HepG2 (cell line): ENCODE measurements around the gene IL17A. TPM values are rescaled to one million over a fixed set of nuclear protein-coding genes. Genes with fewer than 3 reads are reported as not detected.

ENCODE experiments used
- microRNA counts: library from miRNA; unstranded; fragments of <30 nt; microRNA quantifications from one replicate; lab custom pipeline; 2015
- microRNA-seq: library from miRNA; unstranded; fragments of <30 nt; microRNA quantifications from one replicate; pipeline ENCODE4, GENCODE V29; 2020
- polyA plus RNA-seq, 8 experiments: library from polyadenylated mRNA; depleted of rRNA in 3 of 8; stranded (reverse) in 7 of 8; unstranded in 1 of 8; fragments of >200 nt; fragmentation: Illumina TruSeq in 4 of 8; extraction: Trizol in 4 of 8; gene quantifications; 2 replicates each; pipeline versions ENCODE4 v1.2.1 to v1.2.3, GENCODE V29; 2011 to 2016; ENCODE audit warnings: low read depth in 4 of 8, missing spikeins in 1 of 8, mixed read lengths in 1 of 8; ENCODE audit not compliant: insufficient read depth in 1 of 8
- small RNA-seq, 3 experiments: library from RNA; depleted of rRNA; stranded (forward); fragments of <200 nt; gene quantifications; one replicate each; pipeline ENCODE3, GENCODE V24; 2012; ENCODE audit warnings: low read depth in 2 of 3, low replicate concordance in 1 of 3; ENCODE audit not compliant: insufficient read length in 3 of 3, insufficient read depth in 2 of 3
- total RNA-seq, 5 experiments: library from RNA; depleted of rRNA; stranded (reverse); fragments of >200 nt; fragmentation: Illumina TruSeq; extraction: Trizol; gene quantifications; 2 replicates each; pipeline ENCODE4 v1.2.3, GENCODE V29; 2016; ENCODE audit warnings: low read depth in 1 of 5

Gene IL17A
- total and polyA plus RNA-seq, 2 of the 13 experiments (the other 11 are each of a cell fraction or from before 2014, with no cell fraction given): not detected

MicroRNAs within 50 kb of the gene (microRNA counts, 767-probe panel; counts per million panel counts)
- microRNA hsa-miR-133b (lab: Ali Mortazavi, UCI) (not detected), microRNA hsa-miR-206 (lab: Ali Mortazavi, UCI) (not detected)

Small RNA genes lying within 50 kb of the gene (microRNA-seq; reads per million reads assigned to microRNA genes)
- not detected for gene MIR133B
- 9.7 reads per million, percentile 45 among the genes with 10 or more reads in this experiment for gene MIR206

Small RNA genes lying within 50 kb of the gene (small RNA-seq; reads per million reads assigned to genes)
- gene MIR133B (0 reads per million in 3 experiments), gene MIR206 (0 reads per million in 3 experiments)

Other genes starting within 250 kb of the IL17A start
- gene PKHD1, start 98.8 kb upstream of the IL17A start, total RNA-seq (2016; rRNA removed; fragmentation: Illumina TruSeq; extraction: Trizol): 0.10 and 0.13 TPM in 2 replicates
- 0.01 TPM in 2 replicates for gene PKHD1, start 98.8 kb upstream of the IL17A start, polyA plus RNA-seq (2011; rRNA removed)
- gene IL17F, start 58.1 kb downstream of the IL17A start, total RNA-seq (2016; rRNA removed; fragmentation: Illumina TruSeq; extraction: Trizol): not detected in 2 replicates
- not detected in 2 replicates for gene IL17F, start 58.1 kb downstream of the IL17A start, polyA plus RNA-seq (2011; rRNA removed)
- gene MCM3, start 98.4 kb downstream of the IL17A start, total RNA-seq (2016; rRNA removed; fragmentation: Illumina TruSeq; extraction: Trizol): 288 and 336 TPM in 2 replicates
- 110 and 164 TPM in 2 replicates for gene MCM3, start 98.4 kb downstream of the IL17A start, polyA plus RNA-seq (2011; rRNA removed)
- gene PAQR8, start 175.8 kb downstream of the IL17A start, total RNA-seq (2016; rRNA removed; fragmentation: Illumina TruSeq; extraction: Trizol): 26.2 and 37.7 TPM in 2 replicates
- 36.5 and 50.7 TPM in 2 replicates for gene PAQR8, start 175.8 kb downstream of the IL17A start, polyA plus RNA-seq (2011; rRNA removed)
- gene EFHC1, start 234.0 kb downstream of the IL17A start, total RNA-seq (2016; rRNA removed; fragmentation: Illumina TruSeq; extraction: Trizol): 18.6 and 23.4 TPM in 2 replicates
- 23.5 and 29.5 TPM in 2 replicates for gene EFHC1, start 234.0 kb downstream of the IL17A start, polyA plus RNA-seq (2011; rRNA removed)